Germinal center (tissue), 1 donor: ENCODE data around the gene KRTAP5-1.
"Not testable (repeated sequence)": the region's sequence is repeated elsewhere in the genome, so short reads cannot be mapped to it uniquely, and the experiment has no call there.

Experiments used
- DNase-seq: peaks from one replicate; pipeline ENCODE4 v3.0.0; 2012; ENCODE audit warnings: mixed read lengths, low spot score

Gene KRTAP5-1, protein sequence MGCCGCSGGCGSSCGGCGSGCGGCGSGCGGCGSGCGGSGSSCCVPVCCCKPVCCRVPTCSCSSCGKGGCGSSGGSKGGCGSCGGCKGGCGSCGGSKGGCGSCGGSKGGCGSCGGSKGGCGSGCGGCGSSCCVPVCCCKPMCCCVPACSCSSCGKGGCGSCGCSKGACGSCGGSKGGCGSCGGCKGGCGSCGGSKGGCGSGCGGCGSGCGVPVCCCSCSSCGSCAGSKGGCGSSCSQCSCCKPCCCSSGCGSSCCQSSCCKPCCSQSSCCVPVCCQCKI

DNA sequence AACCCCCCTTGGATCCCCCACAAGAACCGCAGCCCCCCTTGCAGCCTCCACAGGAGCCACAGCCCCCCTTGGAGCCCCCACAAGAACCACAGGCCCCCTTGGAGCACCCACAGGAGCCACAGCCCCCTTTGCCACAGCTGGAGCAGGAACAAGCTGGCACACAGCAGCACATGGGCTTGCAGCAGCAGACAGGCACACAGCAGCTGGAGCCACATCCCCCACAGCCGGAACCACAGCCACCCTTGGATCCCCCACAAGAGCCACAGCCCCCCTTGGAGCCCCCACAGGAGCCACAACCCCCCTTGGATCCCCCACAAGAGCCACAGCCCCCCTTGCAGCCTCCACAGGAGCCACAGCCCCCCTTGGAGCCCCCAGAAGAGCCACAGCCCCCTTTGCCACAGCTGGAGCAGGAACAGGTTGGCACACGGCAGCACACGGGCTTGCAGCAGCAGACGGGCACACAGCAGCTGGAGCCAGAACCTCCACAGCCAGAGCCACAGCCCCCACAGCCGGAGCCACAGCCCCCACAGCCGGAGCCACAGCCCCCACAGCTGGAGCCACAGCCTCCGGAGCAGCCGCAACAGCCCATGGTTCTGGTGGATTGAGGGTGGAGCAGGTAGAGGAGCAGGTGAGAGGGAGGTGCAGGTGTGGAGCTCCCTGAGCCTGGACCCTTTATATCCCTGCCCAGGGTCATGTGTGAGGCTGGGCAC is at the start of gene KRTAP5-1:
KRTAP5-1 (minus strand) TSS at position 623 of the 710 bp plus-strand sequence; CDS start at position 589, 34 bp downstream.
- not testable (repeated sequence) for DNase-seq

DNA sequence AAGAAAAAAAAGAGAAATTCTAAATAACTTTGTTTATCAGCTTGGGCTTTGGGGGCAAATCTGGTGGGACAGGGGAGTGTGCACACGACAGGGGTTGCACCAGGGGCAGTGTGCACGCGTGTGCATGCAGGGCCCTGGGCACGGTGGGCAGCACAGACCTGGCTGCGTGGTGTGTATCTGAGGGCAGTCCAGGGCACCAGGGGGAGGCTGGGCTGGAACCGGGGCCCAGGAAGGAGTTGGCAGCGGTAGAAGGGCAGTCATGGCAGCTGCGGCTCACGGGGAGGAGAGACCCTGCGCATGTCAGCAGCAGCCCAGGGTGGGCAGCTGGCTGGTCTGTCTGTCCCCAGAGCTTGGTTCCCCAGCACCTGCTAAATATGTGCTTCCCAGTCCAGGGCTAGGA is 48.8 kb upstream of the KRTAP5-1 start:
- DNase-seq, result no peak

DNA sequence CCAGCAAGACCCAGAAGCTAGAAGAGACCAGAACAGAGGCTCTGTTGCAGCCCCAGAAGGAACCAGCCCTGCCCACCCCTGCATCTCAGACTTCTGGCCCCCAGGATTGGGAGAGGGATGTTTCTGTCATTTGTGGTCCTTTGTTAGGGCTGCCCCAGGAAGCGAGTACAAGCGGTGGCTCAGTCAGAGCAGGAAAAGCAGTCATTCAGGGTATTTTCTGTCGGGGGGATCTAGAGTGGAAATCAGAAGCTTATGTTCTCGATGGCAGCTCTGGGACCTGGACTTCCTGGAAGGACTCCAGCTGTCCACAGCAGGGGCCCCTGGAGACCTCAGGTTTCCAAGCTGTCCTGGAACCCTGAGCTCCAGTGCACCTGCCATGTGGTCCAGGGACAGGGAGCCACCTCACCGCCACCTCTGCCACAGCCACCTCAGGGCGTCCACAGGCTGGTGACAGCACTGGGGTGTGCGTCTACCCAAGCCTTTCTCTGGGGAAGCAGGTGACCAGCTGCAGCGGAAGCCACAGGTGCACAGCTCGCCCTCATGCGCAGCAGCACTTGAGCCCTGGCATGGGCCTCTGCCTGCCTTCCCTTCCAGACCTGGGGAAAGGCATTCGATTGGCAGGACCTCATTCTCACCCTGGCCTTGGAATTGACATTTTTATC is 47.1 kb upstream of the KRTAP5-1 start:
- DNase-seq, result no peak

DNA sequence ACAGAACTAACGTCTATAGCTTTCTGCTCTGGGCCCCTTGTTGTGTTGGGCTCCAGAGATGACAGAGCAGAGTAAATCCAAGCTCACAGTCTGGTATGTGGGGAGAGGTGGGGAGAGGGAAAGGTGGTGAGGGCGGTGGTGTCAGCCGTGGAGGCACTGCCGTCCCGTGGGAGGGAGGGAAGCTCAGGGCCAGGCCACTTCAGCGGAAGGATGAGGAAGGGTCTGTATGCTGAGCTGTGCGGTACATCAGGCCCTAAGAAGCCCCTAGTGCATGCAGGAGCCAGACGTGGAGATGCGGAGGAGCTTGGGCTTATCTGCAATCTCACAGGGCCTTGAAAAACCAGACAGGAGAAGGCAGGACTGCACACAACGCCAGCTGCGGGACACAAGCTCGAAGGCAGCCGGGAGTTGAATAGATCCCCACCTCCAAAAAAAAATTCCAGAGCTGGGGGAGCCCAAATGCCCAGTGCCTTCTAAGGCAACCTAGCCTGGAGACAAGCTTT is 46.0 kb upstream of the KRTAP5-1 start:
- no peak for DNase-seq

DNA sequence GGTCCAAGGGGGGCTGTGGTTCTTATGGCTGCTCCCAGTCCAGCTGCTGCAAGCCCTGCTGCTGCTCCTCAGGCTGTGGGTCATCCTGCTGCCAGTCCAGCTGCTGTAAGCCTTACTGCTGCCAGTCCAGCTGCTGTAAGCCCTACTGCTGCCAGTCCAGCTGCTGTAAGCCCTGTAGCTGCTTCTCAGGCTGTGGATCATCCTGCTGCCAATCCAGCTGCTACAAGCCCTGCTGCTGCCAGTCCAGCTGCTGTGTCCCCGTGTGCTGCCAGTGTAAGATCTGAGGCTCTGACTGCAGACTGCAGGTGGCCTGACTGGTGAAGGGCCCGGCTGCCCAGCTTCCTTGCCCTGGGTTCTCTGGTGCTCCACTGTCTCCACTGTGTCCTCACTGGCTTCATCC is 45.2 kb upstream of the KRTAP5-1 start:
- no peak for DNase-seq

DNA sequence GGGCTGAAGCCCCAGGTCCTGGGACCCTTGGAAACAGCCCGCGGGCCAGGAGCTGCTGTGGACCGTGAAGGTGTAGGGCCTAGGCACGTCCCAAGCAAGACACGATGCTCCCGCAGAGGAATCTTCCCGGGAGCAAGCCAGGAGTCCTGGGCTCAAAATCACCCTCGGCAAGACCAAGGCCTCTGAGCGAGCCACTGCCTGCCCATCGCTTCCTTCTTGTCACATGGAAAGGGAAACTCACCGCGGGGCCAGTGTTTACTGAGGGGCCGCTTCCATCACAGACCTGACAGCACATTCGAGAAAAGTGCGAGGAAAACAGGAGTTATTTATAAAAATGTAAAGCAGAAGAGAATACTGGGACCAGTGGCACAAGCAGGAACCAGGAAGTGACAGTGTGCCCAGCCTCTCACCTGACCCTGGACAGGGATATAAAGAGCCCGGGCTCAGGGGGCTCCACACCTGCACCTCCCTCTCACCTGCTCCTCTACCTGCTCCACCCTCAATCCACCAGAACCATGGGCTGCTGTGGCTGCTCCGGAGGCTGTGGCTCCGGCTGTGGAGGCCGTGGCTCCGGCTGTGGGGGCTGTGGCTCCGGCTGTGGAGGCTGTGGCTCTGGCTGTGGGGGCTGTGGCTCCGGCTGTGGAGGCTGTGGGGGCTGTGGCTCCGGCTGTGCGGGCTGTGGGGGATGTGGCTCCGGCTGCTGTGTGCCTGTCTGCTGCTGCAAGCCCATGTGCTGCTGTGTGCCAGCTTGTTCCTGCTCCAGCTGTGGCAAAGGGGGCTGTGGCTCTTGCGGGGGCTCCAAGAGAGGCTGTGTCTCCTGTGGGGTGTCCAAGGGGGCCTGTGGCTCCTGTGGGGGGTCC is 44.5 kb upstream of the KRTAP5-1 start, which contains the start of gene KRTAP5-5:
KRTAP5-5 (plus strand) TSS at position 450 of the 860 bp plus-strand sequence; CDS start at position 516, 66 bp downstream.
- no peak for DNase-seq

DNA sequence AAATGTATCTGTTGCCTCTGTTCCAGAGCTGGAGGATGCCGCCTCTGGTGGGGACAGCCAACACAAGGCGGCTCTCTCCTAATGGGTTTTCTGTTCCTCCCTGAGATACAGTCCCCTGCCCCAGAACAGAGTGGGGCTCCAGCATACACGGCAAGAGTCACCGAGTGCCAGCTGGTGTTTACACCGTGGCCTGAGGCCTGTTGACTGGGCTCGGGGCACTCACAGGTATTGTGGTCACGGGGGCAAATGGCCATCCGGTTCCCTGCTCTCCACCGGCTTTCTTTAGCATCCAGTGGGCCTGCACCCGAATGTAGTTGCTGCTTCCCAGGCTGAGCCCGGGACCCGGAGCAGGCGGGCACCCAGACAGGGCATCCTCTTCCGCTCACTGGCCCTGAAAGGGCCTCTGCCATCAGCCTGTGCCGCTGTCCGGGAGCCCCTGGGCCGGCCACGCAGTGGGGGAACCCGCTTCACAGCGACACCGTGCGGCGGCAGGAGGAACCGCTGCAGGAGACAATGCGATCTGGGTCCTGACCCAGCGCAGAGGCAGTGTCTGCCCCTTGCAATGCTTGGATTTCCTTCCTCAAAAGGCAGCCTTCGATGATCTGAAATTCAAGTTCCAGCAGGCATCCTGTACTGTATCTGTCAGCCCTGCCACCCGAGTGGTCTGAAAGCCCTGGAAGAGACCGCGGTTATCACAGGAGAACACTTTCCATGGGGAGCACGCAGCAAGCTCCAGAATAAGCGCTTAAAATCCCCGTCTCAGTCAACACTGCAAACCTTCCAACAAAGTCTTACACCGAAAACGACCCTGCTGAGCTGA is 43.6 kb upstream of the KRTAP5-1 start:
- peak; percentile 81 for DNase-seq

DNA sequence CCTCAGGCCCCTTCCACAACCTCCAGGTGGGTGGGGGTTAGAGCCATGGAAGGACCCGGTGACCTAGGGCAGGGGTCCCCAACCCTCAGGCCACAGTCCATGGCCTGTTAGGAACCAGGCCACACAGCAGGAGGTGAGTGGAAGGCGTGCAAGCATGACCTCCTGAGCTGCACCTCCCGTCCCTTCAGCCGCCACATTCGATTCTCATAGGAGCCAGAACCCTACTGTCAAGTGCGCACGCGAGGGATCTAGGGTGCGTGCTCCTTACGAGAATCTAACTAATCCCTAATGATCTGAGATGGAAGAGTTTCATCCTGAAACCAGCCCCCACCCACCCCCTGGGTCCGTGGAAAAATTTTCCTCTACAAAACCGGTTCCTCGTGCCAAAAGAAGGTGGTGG is 40.5 kb upstream of the KRTAP5-1 start:
- no peak for DNase-seq

DNA sequence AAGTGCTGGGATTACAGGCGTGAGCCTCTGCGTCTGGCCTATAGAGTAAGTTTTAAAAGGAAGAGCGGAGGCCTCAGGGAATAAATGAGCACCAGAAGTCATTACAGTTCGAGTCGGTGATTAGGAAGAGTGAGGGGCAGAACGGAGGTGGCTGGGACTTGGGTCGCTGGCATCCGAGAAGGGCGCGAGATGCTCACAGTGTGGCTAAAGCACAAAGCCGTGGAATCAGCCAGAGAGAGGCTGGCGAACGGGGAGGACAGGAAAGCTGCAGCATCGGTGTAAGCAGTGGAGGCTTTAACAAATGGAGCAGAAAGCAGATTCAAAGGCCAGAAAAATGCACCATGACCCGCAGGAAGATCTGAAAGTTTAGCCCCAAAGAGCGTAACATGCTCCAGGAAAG is 39.5 kb upstream of the KRTAP5-1 start:
- no peak for DNase-seq

DNA sequence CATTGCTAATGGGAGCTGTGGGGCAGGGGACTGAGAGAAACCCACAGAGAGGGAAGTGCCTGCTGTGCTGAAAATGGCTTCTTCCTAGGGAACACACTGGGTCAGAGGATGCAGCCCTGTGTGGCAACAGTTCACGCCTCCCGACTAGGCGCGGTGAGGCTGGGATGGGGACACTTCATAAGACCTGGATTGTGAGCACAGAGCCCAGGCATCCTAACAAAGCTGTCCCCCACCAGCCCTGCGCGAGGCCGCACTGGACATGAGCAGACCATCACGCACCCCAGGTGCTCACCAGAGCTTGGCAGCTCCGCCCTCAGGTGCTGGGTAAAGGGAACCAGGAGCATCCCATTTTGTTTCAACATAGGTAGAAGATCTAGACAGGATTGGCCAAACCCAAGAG is 38.6 kb upstream of the KRTAP5-1 start:
- no peak for DNase-seq

DNA sequence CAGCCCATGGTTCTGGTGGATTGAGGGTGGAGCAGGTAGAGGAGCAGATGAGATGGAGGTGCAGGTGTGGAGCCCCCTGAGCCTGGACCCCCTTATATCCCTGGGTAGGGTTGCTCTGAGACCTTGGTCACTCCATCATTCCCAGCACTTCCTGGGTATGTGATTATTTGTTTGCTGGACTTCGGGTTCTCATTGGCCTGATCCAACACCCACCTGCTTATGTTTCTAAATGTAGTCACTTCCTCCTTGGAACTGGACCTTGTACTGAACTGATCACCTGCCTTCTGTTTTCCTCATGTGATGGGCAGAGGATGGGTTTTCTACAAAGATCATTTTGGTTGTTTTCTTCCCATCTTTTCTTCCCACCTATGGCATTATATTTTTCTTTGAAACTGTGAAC is 37.0 kb upstream of the KRTAP5-1 start, which contains the start of gene KRTAP5-4:
KRTAP5-4 (minus strand) TSS at position 53 of the 400 bp plus-strand sequence; CDS start at position 8, 45 bp downstream.
- DNase-seq, result no peak

DNA sequence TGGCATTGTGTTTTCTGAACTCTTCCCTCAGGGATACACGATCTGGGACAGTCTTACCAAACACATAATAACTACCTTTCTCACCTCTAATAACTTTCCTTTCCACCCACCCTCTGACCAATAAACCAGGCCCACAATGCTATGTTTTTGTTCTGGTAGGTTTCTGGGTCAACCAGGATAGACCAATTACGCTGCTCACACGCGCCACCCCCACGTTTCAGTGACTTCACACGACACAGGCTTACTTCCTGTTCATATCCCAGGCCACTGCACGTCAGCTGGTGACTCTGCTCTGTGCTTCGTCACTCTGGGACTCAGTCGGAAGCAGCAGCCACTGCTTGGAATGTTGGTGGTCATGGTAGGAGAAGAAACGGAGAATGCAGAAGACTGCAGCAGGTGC is 34.4 kb upstream of the KRTAP5-1 start:
- no peak for DNase-seq

DNA sequence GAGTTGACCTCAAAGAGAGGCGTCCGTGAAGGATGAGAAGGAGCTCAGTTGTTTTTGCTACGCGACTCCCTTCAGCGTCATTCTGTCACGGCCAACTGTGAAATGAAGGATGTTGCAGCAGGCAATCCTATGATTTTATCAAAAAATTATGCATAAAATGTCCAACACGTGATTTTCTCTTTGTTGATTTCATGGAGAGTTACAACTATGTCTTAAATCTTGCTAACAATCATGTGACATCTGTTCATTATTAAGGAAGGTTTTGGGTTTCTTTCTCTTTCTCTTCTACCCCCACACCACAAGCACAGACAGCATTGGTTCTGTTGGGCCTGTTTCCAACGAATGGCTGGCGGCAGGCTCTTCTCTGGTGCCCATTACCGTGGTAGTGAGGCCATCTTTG is 33.1 kb upstream of the KRTAP5-1 start:
- DNase-seq, result no peak

DNA sequence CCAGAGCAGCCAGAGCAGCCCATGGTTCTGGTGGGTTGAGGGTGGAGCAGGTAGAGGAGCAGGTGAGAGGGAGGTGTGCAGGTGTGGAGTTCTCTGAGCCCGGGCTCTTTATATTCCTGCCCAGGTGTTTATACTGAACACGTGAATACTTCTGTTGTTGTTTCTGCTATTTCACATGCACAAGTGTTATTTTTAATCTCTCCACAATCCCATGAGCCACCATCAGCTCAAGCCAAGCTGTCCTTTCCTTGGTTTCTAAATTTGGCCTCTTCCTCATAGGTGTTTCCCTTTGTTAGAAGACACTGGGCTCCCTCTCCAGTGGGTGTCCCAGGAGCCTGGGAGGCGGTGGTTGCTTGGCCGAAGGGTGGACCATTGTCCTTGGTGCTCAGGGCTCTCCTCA is 23.3 kb upstream of the KRTAP5-1 start, which contains the start of gene KRTAP5-3:
KRTAP5-3 (minus strand) TSS at position 101 of the 400 bp plus-strand sequence; CDS start at position 23, 78 bp downstream.
- DNase-seq, result no peak

DNA sequence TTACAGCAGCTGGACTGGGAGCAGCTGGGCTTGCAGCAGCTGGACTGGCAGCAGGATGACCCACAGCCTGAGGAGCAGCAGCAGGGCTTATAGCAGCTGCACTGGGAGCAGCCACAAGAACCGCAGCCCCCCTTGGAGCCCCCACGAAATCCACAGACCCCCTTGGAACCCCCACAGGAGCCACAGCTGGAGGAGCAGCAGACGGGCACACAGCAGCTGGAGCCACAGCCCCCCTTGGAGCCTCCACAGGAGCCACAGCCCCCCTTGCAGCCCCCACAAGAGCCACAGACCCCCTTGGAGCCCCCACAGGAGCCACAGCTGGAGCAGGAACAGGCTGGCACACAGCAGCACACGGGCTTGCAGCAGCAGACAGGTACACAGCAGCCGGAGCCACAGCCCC is 22.8 kb upstream of the KRTAP5-1 start:
- not testable (repeated sequence) for DNase-seq

DNA sequence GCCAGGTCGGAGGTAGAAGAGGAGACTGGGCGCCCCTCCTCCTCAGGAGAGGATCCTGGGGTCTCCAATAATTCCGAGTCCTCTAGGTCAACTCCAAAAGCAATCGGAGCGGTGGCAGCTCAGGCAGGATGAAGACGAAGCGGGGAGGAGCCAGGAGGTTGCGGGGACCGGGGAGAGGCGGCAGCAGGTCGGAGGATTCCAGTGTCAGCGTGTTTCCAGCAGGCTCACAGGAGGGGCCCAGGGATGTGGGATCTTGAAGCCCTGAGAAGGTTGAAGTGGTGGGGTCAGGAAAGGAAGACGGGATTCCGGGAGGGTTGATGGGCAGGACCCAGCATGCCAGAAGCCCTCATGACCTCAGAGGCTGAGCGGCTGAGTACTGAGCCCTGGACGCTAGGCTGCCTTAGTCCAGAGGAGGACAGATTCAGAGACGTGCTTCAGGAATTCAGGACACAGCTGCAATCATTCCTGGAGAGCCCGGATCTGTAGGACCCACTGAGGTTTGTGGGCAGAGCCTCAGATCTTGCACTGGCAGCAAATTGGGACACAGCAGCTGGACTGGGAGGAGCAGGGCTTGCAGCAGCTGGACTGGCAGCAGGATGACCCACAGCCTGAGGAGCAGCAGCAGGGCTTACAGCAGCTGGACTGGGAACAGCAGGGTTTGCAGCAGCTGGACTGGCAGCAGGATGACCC is 22.2 kb upstream of the KRTAP5-1 start:
- DNase-seq, result not testable (repeated sequence)

DNA sequence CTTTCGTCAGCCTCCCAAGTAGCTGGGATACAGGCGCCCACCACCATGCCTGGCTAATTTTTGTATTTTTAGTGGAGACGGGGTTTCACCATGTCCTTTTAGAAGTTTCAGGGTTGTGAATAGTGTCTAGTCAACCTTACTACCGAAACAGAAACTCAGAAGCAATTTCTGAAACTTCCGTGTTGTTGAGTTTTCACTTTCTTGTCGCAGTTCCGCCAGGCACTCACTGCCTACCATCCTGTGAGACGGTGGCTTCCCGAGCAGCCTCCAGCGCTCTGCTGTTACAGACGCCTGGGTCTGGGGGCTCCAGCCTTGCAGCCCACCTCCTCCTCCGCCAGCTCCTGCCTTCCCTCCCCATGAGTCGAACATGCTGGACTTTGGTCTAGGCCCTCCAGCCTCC is 20.8 kb upstream of the KRTAP5-1 start:
- DNase-seq, result peak; percentile 69

DNA sequence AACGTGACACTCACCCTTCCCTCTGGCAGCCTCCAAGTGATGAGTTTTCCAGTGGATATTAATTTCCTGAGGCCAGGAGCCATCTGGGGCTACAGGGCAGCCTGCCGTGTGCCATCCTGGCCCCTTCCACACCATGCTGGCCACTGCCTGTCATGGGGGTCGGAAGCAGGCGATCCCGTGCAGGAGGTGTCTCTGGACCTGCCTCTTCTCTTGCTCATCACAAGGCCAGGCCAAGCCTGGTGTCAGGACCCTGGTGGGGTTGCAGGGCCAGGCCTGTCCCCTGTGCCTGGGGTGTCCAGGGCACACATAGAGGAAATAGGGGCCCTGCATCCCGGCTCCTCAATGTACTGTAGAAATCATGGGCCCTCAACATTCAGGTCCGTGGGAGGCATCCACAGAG is 19.6 kb upstream of the KRTAP5-1 start:
- no peak for DNase-seq

DNA sequence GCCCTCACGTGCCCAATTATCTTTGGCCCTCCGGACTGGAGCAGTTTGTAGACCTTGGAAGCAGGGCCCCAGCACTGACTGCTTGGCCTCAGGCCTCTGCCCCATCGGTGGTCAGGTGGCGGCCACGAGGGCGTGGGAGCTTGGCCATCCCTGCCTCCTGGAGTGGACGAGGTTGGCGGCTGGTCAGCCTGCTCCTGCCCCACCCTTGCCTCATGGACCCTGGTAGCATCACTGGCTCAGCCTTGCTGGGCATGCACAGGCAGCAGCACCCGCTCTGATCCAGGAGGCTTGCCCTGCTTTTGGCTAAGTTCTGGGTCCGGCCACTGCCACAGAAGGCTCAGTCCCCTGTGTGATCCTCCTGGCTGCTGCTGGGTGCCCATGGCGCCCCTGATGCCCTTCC is 19.1 kb upstream of the KRTAP5-1 start:
- no peak for DNase-seq

DNA sequence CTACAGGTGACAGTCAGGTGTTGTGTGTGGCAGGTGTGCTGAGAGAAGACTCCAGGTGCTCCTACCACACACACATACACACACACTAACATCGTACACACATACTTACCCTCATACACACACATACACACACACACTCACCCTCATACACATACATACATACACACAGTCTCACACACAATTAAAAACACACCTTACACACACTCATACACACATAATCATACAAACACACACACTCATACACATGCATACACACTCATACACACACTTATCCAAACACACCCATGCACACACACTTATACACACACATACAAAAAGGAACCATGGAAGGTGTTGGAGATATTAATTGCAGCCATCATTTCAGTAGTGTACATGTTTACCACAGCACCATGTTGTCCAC is 18.5 kb upstream of the KRTAP5-1 start:
- no peak for DNase-seq
